Stimulated activated CD8-positive, alpha-beta memory T cell treated with anti-CD3 and anti-CD28 coated beads, Interleukin-2, amount 100 ng/mL, for 48 hours (primary cell): ENCODE measurements around the gene NCMAP.

ENCODE experiments used
- DNase-seq, 2 donors: peaks; one replicate each; pipeline ENCODE4 v3.0.0-alpha.2; 2020; ENCODE audit warnings: low read depth in 2 of 2

The NCMAP gene

DNA sequence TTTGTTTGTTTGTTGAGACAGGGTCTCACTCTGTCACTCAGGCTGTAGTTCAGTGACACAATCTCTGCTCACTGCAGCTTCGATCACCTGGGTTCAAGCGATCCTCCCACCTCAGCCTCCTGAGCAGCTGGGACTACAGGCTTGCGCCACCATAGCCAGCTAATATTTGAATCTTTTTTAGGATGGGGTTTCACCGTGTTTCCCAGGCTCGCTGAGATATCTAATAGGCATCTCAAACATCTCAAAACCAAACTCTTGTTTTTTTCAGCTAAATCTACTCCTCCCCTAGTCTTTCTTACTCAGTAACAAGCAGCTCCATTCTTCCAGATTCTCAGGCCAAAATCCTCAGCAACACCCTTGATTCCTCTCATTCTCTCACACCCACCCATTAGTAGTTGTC is 65.2 kb downstream of the NCMAP start:
- no peak for DNase-seq

DNA sequence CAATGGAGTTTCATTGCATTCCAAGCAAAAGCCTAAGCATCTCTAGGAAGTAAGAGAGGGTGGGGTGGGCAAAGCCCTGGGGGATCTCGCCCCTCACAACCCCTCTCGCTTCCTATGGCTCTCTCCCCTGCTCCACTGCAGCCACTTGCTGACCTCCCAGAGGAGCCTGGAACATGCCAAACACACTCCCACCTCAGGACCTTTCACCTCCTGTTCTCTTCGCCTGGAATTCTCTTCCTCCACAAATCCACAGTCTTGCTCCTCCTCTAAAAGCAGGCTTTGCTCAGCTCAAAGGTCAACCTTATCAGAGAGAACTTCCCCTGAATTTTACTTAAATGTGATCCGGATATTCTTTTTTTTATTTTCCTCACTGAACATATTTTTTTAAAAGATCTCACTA is 66.3 kb downstream of the NCMAP start:
- DNase-seq = no peak

DNA sequence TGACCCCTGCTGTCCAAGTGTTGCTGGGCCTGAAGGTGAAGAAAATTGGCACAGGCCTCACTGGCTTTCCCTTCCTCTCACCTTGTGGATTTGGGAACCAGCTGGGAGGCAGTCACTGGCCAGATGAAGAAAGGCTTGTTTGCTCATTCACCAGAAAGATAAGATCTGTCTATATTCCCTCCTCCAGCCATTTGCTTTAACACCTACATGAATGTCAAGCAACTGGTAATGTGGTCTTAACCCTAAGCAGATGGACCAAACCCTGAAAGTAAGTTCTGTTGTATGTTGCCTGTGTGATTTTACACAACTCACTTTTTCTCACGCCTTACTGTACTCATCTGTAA is 76.9 kb downstream of the NCMAP start:
- DNase-seq = no peak

DNA sequence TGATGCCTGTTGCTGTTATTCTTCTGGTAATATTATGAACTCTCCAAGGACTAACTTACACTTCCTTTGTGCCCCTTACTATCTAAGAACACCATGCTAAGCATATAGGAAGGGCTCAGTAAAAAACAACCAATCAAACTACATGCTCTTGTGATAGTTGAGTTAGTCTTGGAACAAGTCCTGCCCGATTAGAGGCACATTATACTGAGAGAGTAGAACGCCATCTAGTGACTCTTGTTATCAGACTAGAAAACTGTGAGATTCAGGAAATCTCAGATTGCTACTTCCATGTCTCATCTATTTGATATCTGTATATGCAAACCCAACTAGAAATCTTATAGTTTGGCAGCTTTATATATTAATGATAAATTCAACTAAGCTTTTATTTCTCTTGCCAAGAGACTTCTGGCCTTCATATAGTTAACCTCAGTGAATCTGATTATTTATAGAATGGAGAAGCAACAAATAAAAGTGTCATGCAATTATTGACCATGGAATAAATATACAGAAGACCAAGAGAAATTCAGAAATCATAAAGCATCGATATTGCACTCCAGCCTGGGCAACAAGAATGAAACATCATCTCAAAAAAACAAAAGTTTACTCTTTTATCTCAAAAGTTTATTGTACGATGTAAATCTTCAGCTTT is 79.4 kb downstream of the NCMAP start:
- no peak for DNase-seq

DNA sequence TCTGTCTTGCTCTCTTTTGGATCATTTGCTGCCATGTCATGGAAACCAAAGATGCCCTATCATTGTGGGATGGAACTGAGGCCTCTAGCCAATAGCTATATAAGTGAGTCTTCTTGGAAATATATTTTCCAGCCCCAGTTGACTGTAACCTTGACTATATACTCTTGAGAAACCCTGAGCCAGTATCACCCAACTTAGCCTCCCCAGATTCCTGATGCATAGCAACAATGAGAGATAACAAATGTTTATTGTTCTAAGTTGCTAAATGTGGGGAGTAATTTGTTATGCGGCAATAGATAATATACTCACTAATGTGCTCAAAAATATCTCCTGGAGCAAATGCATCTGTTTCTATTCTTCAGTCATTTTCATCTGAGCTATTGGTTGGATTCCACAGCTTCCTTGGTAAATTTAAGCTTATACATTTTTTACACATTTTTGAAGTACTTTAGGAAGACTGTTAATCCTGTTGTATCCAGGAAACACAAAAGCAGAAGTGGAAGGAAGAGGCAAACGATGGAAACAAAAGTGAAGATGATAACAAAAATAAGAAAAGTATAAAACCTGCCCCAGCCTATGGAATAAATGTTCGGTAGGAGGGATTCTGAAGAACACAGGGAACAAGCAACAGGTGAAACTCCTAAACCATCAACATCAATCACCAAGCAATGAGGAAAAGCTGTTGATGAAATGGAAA is 80.9 kb downstream of the NCMAP start:
- no peak for DNase-seq

DNA sequence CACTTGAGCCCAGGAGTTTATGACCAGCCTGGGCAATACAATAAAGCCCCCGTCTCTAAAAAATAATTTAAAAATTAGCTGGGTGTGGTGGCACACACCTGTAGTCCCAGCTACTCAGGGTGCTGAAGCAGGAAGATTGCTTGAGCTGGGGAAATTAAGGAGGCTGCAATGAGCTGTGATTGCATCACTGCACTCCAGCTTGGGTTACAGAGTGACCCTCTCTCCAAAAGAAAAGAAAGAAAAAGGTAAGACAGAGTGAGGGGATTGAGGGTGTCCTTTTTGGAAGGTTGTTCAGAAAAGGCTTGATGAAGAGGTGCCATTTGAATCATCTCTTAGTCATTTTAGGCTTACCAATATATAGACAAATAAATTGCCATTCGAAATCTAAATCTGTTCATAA is 83.2 kb downstream of the NCMAP start:
- no peak for DNase-seq

DNA sequence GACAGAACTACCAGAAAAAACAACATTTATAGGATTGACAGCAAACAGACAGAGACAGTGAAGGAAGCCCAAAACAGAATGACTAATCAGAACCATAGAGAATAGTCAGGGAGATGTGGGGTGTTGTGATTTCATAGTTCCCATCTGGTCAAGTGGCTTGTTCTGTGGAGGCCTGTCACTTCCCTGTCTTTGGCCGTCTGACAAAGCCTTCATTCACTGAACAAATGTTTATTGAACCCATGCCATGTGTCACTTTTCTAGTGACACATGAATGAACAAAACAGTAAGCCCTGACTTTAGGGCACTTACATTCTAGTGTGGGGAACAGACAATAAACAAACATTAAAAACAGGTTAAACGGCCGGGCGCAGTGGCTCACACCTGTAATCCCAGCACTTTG is 84.0 kb downstream of the NCMAP start:
- no peak for DNase-seq

DNA sequence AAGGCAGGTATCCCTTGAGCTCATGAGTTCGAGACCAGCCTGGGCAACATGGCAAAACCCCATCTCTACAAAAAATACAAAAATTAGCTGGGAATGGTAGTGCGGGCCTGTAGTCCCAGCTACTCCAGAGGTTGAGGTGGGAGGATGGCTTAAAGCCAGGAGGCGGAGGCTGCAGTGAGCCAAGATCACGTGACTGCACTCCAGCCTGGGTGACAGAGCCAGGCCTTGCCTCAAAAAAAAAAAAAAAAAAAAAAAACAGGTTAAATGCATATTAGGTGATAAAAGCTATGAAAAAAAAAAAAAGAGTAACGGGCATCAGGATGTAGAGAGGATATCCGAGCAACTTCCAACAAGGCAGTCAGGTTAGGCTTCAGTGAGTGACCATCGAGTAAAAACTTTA is 84.4 kb downstream of the NCMAP start:
- DNase-seq = no peak

DNA sequence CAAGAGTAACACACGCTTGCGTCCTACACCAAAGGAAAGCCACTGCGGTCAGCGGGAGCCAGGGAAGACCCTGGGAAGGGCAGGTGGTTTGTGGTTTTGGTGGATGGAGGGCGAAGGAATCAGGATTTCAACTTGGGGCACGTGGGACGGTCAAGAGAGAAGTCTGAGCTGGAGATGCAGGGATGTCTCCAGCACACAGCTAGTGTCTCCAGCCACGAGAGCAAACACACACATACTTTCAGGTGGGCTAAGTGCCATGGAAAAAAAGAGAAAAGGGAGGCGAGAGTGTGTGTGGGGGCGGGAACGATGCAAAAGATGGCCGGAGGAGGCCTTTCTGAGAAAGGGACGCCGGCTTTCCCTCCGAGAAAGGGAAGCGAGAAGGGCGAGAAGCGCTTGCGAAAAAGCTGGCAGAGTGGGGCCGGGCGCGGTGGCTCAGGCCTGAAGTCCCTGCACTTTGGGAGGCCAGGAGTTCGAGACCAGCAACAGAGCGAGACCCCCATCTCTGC is 85.8 kb downstream of the NCMAP start:
- DNase-seq = peak in 1 of 2 donors; percentile 22

DNA sequence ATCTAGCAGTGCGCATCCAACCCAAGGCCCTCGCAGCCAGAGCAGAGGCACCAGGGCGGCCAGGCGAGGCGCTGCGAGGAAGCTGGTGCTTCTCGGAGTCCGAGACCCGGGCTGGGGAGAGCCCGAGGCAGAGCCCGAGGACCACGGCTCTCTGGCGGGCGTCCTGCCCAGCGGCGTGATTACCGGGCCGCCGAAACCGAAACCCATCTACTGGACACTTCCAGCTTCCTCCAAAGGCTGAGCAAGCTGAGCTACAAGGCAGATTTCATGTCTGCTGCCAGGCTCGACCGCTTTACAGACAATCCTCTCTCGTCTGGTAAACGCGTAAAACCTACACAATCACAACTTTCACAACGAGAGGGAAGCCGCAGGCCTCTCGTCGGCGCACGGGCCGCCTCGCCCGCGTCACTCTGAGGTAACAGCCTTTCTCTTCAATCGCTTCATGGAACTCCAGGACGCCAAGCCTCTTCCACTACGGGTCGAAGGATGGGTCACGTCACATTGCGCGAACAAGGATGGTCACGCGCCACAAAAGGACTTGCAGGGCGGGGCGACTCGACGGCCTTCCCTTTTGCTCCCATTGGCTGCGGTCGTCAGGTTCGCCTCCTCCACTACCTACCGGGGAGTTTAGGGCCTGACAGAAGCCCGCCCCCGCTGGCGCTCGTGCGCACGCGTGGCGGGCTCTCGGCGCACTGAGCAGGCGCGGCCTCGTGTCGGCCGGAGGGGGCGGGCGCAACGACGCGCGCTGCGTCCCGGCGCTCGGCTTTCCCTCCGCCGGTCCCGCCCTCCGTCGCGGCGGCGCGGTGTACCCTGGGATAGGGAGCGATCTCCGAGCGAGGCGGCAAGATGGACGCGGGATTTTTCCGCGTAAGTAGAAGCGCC is 86.8 kb downstream of the NCMAP start, which contains the start of gene SRRM1:
Gene SRRM1, plus strand, starts transcription at position 822 of the 882 bp plus-strand sequence. Its CDS starts 25 bp downstream, at position 847.
- DNase-seq = peak; percentile 96 to 97

DNA sequence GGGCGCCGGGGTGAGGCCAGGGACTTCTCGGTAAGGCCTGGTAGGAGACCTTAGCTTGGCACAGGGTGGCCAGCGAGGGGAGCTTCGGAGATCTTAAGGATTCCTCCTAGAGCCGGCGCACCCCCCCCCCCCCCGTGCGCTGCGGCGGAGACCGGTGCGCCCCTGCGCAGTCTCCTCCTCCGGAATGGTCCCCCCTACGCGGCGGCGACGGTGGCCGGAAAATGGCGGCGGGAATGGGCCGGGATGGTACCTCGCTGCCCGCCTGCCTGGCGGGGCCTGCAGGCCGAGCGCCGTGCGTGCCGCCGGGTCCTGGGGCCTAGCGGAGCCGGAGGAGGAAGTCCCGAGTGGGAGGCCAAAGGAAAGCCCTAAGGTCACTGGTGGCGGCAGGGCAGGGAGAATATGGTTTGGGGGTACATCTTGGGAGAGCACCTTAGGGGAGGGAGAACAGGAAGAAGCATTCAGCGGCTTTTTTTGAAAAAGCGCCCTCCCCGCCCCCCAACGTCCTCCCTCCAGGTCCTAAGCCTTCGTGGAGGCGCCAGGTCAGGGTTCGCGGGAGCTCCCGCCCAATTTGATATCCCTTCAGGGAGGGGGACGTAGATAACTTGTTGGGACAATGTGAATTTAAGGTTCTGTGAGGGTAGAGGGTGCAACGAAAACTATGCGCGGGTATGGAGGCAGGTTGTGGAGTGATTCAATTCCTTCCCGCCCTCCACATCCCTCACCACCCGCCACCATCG is 87.6 kb downstream of the NCMAP start:
- peak; percentile 34 to 40 for DNase-seq

DNA sequence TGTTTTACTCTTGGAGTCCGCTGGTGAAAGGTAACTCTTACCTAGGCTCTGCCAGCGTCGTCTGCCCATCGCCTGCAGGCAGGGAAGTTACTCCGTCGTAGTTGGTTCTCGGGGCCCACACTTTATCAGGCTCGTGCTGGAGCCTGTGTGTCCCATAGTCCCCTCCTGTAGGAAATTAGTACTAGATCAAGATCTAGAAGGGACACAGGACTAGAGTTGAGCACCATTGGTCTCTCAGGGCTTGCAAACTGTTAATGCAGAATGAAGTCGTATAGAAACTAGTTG is 88.2 kb downstream of the NCMAP start:
- DNase-seq = no peak

DNA sequence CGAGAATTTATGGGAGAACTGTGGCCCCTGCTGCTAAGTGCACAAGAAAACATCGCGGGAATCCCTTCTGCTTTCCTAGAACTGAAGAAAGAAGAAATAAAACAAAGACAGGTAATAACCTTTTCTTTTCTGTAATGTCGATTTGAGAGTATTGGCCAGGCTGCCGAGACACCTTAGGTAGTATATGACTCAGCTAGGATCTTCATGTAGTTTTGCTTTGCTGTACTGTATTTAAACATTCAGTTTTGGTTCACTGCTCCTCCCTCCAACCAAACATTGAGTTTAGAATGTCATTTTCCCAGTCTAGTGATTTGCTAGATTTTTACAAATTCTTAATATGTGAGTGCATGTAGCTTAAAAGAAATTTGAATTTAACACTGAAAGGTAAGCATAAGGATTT is 93.0 kb downstream of the NCMAP start:
- no peak for DNase-seq

DNA sequence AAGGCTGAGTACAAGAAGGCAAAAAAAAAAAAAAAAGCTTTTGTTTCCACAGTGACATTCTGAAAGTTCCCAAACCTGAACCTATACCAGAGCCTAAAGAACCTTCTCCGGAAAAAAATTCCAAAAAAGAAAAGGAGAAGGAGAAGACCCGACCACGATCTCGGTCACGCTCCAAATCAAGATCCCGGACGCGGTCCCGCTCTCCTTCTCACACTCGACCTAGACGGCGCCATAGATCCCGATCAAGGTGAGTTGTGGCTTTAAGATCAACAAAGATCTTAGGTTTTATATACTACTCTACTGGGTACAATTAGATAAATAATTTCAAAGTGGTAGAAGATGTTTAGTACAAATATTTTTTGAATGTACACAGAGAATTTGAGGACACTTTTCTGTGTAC is 96.5 kb downstream of the NCMAP start:
- no peak for DNase-seq

DNA sequence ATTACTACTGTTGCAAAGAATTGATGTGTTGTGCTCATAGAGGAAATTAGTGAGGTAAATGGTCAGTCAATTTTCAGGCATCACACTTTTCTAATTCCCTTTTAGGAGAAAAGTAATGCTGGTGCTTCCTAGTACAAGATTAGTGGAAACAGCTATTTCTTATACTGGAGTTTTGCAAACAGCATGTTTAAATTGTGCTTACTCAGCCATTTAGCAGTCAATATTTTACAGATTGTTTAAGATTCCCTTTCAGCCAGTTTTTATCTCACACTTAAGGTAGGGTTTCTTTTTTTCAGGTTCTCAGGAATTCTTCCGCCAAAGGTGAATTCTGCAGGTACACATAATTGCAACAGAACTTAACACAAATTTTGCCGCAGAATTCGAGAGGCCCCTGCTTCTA is 98.1 kb downstream of the NCMAP start:
- no peak for DNase-seq

DNA sequence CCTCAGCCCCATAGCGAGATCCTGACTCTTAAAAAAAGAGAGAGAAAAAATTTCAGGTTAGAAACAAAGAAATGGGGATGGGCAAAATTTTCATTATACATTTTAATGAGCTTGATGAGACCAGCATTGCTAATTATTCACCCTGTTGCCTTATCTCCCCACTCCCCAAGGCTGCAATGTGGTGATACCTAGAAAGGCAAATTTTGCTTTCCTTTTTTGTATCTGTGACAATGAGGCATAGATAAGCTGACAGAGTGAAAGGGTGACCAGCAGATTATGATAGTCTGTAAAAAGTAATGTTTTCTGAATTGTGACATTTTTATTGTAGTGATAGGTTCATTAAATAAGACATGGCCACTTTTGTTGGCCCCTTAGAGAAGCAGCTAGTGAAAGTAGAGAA is 100.2 kb downstream of the NCMAP start:
- no peak for DNase-seq

DNA sequence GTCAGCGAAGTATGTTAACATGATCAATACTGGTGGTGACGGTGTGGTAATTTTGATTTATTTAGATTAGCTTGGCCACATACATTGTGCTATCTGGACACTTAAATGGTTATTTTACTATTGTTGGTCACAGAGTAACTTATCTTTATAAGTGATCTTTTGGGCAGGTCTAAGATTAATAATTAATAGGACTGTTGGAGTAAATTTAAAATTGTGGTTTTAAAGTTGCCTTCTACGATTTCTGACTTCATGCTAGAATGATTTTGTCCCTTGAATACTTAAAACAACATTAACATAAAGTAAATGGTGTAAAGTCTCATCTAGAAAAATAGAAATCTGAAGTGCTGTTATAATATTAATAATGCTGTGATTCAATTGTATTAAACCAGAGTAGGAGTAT is 101.9 kb downstream of the NCMAP start:
- DNase-seq = no peak
